OCI-LY3 (cell line): Measurements from ENCODE around the gene CTBP2.

Experiments
- EZH2phosphoT487 ChIP-seq: fragments of 200-600 bp; shearing (Covaris generic); IDR thresholded peaks from 2 replicates; pipeline ENCODE4 v1.6.1; 2018; ENCODE audit warnings: antibody characterized with exemption, mixed run types, low read depth
- TF ChIP-seq, protein P1 (sequence below): fragments of 200-600, 300-600 bp; sonication (generic); IDR thresholded peaks from 2 replicates; pipeline ENCODE4 v1.5.1; 2014; ENCODE audit warnings: antibody characterized with exemption, low read length, low read depth

GRCh38 chr10:125043841-125044658 is 116.3 kb downstream of the CTBP2 start:
- TF ChIP-seq, protein P1, sequence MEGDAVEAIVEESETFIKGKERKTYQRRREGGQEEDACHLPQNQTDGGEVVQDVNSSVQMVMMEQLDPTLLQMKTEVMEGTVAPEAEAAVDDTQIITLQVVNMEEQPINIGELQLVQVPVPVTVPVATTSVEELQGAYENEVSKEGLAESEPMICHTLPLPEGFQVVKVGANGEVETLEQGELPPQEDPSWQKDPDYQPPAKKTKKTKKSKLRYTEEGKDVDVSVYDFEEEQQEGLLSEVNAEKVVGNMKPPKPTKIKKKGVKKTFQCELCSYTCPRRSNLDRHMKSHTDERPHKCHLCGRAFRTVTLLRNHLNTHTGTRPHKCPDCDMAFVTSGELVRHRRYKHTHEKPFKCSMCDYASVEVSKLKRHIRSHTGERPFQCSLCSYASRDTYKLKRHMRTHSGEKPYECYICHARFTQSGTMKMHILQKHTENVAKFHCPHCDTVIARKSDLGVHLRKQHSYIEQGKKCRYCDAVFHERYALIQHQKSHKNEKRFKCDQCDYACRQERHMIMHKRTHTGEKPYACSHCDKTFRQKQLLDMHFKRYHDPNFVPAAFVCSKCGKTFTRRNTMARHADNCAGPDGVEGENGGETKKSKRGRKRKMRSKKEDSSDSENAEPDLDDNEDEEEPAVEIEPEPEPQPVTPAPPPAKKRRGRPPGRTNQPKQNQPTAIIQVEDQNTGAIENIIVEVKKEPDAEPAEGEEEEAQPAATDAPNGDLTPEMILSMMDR, result no peak
- TF ChIP-seq EZH2phosphoT487, result no peak
